Measurements from ENCODE around the gene SSTR5. TPM values are rescaled to one million over a fixed set of nuclear protein-coding genes. Genes with fewer than 3 reads are reported as not detected.

Gene SSTR5
- total and polyA plus RNA-seq, 2 experiments from 2014 or later = 0.77 to 1.3 TPM

- Histone ChIP-seq H3K4me3 (no peak overlapping the region), H3K9me2 (replicated peaks; ENCODE audit: insufficient read depth) (no peaks in the 10 kb centered on the region), H3K4me2 (no peak overlapping the region), H3K36me3 (replicated peaks; ENCODE audit: insufficient read depth, low read depth) (no peaks in the 10 kb centered on the region), H3K9me3 (ENCODE audit: low read depth) (no peaks in the 10 kb centered on the region), H3K27ac (no peak overlapping the region), H3K27me3 (no peaks in the 10 kb centered on the region), H2AFZ (no peak overlapping the region), H3K79me2 (no peaks in the 10 kb centered on the region), H4K20me1 (ENCODE audit: insufficient read depth, poor library complexity, severe bottlenecking) (no peaks in the 10 kb centered on the region), H3K4me1 (ENCODE audit: insufficient read depth) (peaks cover 5% of the 10 kb centered on the region)
- 78% methylated on average over 35 of the region's 38 CpGs for WGBS (ENCODE audit: low lambda C conversion rate, missing lambda C conversion rate)
- TF ChIP-seq CTCF (IDR thresholded peaks at IDR 0.05; ENCODE audit: poor library complexity) (no peak), EZH2phosphoT487 (IDR thresholded peaks at IDR 0.05; ENCODE audit: low read depth, severe bottlenecking, unreplicated experiment) (no peak), EZH2 (IDR thresholded peaks at IDR 0.05; ENCODE audit: borderline replicate concordance) (no peak)
- DNase-seq (ENCODE audit: low spot score) = no peak
Measured at GRCh38 chr16:1045310-1045992, 27.1 kb upstream of the SSTR5 start.

DNA sequence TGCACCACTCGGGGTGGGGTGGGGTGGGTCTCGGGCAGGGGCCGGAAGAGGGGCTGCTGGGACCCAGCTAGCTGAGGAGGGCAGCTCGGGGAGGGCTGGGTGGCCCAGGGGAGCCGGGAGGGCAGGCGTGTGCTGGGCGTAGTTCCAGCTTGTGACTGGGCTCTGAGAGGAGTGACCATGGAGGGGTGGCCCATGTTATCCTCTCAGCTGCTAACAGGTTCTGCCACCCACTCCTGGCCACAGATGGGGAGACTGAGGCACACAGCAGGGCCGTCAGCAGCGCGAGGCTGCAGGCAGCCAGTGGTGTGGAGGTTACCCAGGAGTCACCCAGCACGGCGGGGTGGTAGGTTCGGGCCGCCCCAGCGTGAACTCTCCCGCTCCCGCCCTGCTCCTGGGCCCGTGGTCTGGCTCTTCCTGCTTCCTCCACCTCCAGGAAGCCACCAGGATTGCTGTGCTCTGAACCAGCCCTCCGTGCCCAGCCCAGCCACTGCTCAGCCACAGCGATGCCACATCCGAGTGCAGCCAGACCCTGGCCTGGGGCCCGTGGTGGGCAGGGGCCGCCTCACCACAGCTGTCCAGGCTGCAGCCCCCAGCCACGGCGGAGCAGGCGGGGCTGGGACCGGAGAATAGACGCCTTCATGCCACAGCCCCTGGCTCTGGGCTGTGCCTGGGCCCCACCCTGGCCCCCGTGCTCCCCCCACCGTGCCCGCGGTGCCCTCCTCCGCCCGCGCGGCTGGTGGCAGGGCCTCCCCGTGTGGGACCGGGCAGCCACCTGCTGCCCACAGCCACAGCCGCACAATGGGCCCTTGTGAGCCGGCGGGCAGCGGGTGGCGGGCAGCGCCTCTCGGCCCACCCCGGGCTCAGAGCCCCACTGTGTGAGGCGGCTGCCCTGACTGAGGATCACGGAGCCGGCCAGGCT is 26.3 kb upstream of the SSTR5 start:
- Histone ChIP-seq H3K79me2 (no peaks in the 10 kb centered on the region), H3K4me3 (no peak overlapping the region), H2AFZ (no peak overlapping the region), H3K36me3 (replicated peaks; ENCODE audit: insufficient read depth, low read depth) (no peaks in the 10 kb centered on the region), H3K27ac (no peak overlapping the region), H3K4me1 (ENCODE audit: insufficient read depth) (peaks cover 5% of the 10 kb centered on the region), H4K20me1 (ENCODE audit: insufficient read depth, poor library complexity, severe bottlenecking) (no peaks in the 10 kb centered on the region), H3K9me3 (ENCODE audit: low read depth) (no peaks in the 10 kb centered on the region), H3K27me3 (no peaks in the 10 kb centered on the region), H3K9me2 (replicated peaks; ENCODE audit: insufficient read depth) (no peaks in the 10 kb centered on the region), H3K4me2 (no peak overlapping the region)
- TF ChIP-seq EZH2 (IDR thresholded peaks at IDR 0.05; ENCODE audit: borderline replicate concordance) = no peak
- no peak for TF ChIP-seq CTCF (IDR thresholded peaks at IDR 0.05; ENCODE audit: poor library complexity)
- no peak for TF ChIP-seq EZH2phosphoT487 (IDR thresholded peaks at IDR 0.05; ENCODE audit: low read depth, severe bottlenecking, unreplicated experiment)
- DNase-seq (ENCODE audit: low spot score) = no peak
- WGBS (ENCODE audit: low lambda C conversion rate, missing lambda C conversion rate) = 93% methylated on average over 40 of the region's 49 CpGs

DNA sequence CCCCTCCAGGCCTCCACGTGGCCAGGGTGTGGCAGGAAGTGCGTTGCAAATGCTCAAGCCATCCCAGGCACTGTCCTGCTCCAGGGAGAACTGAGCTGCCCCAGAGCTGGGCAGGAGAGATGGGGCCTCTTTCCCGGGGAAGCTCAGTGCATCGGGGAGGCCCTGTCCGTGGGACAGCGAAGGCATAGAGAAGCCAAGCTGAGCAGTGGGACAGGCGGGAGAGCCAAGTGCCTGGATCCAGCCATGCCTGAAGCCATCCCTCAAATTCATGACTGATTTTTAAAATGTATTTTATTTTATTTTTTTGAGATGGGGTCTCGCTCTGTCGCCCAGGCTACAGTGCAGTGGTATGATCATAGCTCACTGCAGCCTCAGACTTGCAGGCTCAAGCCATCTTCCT is 25.4 kb upstream of the SSTR5 start:
- H2AFZ ChIP-seq = no peak overlapping the region
- no peaks in the 10 kb centered on the region for H3K79me2 ChIP-seq
- no peak overlapping the region for H3K4me3 ChIP-seq
- H3K27me3 ChIP-seq = no peaks in the 10 kb centered on the region
- H3K36me3 ChIP-seq (replicated peaks; ENCODE audit: insufficient read depth, low read depth) = no peaks in the 10 kb centered on the region
- H3K27ac ChIP-seq = no peak overlapping the region
- no peak overlapping the region for H3K4me2 ChIP-seq
- H3K9me2 ChIP-seq (replicated peaks; ENCODE audit: insufficient read depth) = no peaks in the 10 kb centered on the region
- DNase-seq (ENCODE audit: low spot score) = no peak
- H3K9me3 ChIP-seq (ENCODE audit: low read depth) = no peaks in the 10 kb centered on the region
- no peaks in the 10 kb centered on the region for H4K20me1 ChIP-seq (ENCODE audit: insufficient read depth, poor library complexity, severe bottlenecking)
- H3K4me1 ChIP-seq (ENCODE audit: insufficient read depth) = peaks cover 5% of the 10 kb centered on the region
- WGBS (ENCODE audit: low lambda C conversion rate, missing lambda C conversion rate) = 94% methylated on average over 9 of the region's 9 CpGs
- TF ChIP-seq EZH2phosphoT487 (IDR thresholded peaks at IDR 0.05; ENCODE audit: low read depth, severe bottlenecking, unreplicated experiment) (no peak), EZH2 (IDR thresholded peaks at IDR 0.05; ENCODE audit: borderline replicate concordance) (no peak), CTCF (IDR thresholded peaks at IDR 0.05; ENCODE audit: poor library complexity) (no peak)

All from hepatocyte (in vitro differentiated cells).